A673 (cell line): ENCODE results near the gene DSCAML1.

ENCODE experiments used
- EZH2 ChIP-seq: fragments of 200-600 bp; sonication (generic); IDR thresholded peaks from 2 replicates; pipeline ENCODE4 v1.6.1; 2017; ENCODE audit warnings: borderline replicate concordance, low read depth, mild to moderate bottlenecking, mixed read lengths, antibody characterized with exemption, low read length; ENCODE audit not compliant: poor library complexity, severe bottlenecking
- TF ChIP-seq, protein P1 (sequence below): fragments of 300-800, 200-600 bp; sonication (generic); conservative IDR thresholded peaks from 2 replicates; pipeline ENCODE4 v1.5.1; 2017; ENCODE audit warnings: low read depth, mild to moderate bottlenecking, antibody characterized with exemption, low read length, moderate library complexity, mixed read lengths

DNA sequence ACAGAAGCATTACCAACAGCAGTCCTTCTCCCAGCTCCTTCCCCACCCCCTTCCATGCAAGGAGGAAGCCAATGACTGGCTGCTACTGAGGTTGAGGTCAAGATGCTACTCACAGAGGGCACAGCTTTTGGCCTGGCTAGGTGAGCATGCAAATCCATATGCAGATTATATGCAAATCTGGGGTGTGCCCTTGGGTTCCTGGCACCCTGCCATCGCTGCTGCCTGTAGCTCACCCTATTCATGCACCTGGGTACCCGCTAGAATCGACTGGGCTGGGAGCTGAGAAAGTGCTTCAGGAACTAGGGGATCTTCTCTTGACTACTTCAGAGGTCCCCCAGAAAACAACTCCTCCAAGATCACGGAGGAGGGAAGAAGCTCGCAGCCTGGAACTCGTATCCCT lies 4.0 kb downstream of the DSCAML1 start:
- TF ChIP-seq, protein P1, sequence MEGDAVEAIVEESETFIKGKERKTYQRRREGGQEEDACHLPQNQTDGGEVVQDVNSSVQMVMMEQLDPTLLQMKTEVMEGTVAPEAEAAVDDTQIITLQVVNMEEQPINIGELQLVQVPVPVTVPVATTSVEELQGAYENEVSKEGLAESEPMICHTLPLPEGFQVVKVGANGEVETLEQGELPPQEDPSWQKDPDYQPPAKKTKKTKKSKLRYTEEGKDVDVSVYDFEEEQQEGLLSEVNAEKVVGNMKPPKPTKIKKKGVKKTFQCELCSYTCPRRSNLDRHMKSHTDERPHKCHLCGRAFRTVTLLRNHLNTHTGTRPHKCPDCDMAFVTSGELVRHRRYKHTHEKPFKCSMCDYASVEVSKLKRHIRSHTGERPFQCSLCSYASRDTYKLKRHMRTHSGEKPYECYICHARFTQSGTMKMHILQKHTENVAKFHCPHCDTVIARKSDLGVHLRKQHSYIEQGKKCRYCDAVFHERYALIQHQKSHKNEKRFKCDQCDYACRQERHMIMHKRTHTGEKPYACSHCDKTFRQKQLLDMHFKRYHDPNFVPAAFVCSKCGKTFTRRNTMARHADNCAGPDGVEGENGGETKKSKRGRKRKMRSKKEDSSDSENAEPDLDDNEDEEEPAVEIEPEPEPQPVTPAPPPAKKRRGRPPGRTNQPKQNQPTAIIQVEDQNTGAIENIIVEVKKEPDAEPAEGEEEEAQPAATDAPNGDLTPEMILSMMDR, result no peak
- no peak for TF ChIP-seq EZH2
